Measurements from ENCODE around the gene NRXN2.
"Not testable (repeated sequence)": the region's sequence is repeated elsewhere in the genome, so short reads cannot be mapped to it uniquely, and the experiment has no call there.

NRXN2 gene

DNA sequence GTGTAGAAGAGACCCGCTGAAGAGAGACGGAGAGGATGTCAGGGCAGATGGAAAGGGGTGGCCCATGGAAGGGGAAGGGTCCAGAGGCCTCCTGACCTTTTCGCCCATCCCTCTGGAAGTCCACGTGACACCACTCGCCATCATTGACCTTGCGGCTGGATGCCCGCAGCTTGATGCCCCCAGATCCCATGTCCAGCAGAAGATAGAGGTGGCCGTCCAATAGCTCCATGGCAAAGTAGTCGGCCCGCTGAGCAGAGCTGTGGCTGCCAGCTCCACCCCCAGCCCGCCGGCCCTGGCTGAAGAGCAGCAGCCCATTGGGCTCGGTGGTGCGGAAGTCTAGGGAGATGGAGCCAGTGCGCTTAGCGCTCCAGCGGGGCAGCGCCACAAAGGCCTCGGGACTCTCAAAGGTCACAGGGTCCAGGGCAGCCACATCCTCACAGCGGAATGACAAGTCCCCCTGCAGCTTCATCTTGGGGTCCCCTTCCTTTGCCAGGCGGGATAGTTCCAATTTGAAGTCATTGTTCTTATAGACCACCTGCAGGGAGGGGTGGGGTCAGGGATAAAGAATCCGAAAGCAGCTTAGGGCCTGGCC, 55.7 kb downstream of the NRXN2 start:
- DNase-seq = no peak

DNA sequence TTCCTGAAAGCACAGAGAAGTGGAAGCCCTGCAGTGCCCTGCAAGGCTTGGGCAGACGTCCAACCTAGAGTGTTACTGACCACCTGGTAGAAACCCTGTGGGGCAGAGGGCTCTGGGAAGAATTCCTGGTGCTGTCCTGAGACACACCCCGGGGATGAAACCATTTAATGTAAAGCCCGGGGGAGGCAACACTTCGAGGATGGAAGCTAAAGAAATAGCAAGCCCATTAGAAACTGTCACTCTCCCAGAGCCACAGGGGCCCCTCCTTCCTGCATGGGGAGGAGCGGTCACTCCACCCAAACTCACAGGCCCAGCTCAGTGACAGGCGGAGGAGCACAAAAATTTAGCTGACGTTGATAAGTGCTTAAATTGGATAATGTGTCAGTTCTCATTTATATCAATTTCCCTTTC, 57.6 kb downstream of the NRXN2 start:
- no peak for DNase-seq

DNA sequence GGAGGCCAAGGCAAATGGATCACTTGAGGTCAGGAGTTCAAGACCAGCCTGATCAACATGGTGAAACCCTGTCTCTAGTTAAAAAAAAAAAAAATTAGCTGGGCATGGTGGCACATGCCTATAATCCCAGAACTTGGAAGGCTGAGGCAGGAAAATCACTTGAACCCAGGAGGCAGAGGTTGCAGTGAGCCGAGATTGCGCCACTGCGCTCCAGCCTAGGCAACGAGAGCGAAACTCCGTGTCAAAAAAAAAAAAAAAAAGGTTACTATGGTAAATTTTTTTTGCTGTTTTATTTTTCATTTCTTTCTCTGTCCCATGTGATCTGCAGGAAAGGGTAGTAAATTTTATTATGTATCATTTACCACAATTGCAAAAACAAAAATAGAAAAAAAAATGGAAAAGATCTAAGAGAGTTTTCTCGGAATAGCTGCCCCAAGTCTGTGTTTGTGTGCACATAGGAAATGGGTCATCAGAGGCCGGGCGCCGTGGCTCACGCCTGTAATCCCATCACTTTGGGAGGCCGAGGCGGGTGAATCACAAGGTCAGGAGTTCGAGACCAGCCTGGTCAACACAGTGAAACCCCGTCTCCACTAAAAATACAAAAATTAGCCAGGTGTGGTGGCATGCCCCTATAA, 58.6 kb downstream of the NRXN2 start:
- not testable (repeated sequence) for DNase-seq

DNA sequence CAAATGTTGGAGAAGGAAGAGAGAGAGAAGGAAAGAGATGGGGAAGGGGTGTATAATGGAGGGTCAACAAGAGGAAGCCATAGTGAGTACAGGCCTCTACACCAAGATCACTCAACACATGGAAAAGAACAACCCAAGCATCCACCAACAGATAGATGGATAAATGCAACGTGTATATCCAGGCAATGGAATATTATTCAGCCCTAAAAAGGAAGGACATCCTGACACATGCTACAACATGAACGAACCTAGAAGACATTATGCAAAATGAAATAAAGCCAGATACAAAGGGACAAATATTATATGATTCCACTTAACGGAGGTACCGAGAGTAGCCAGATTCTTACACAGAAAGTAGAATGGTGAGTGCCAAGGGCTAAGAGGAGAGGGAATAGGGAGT, 59.3 kb downstream of the NRXN2 start:
- DNase-seq = no peak

DNA sequence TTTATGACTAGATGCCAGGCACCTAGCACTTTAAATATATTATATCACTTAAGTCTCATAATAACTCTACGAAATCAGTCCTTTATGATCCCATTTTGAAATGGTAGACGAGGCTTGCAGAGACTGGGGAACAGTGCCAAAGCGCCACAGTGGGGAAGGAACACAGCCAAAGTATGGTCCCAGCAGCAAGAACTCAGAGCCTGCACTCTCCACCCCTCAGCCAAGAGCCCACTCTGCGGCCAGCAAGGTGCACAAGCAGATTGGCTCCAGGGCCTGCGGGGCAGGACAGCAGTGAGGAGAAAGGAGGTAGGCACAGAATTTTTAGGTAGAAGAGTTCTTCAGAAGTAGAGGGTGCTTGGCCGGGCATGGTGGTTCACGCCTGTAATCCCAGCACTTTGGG, 61.4 kb downstream of the NRXN2 start:
- no peak for DNase-seq

DNA sequence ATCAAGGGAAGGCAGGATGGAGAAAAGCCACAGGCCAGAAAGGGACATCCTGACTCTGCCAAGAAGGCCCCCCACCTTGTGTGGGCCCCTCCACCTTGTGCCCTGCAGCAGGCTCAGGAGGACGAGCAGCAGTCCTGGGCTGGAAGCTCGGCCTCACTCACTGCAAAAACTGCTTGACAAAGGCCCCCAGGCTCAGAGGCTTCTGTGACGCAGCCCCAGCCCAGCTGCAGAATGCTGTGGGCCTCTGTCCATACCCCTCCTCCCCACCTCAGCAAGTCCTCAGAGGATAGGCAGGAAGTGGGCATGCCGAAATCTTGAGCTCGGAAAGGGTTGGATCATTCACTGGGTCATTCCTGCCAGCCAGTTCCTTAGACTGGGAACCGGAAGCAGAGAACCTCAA, 61.9 kb downstream of the NRXN2 start:
- DNase-seq = peak; percentile 84

DNA sequence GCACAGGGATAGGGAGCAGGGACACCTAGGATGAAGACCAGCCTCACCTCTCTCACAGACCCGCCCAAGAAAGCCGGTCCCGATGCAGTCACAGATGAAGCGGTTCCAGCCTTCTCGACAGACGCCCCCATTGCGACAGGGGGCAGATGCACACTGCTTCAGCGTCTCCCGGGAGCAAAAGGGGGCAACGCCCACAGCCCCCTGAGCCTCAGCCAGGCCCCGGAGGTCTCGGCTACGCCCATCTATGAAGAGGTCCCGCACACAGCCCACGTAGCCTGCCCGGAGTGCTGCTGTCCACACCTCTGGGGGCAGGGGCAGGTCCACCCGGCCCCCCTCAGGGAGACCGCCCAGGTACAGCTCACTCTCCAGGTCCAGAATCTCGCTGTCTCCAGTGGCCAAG, 62.3 kb downstream of the NRXN2 start:
- no peak for DNase-seq

DNA sequence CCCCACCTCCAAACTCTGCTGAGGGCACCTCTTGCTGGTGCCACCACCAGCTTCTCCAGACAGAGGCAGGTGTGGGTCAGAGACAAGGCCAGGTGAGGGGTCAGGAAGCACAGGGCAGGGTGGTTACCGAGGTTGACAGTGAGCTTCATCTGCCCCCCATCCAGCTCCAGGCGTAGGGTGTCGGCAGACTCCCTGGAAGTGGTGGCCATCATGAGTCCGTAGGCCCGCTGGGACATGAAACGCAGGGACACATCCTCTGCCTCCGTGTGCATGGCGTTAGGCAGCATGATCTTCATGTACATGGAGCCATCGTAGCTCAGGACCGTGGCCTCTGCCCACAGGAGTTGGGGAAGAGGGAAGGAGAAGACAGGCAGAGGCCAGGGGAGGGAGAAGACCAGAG, 62.8 kb downstream of the NRXN2 start:
- DNase-seq = no peak

DNA sequence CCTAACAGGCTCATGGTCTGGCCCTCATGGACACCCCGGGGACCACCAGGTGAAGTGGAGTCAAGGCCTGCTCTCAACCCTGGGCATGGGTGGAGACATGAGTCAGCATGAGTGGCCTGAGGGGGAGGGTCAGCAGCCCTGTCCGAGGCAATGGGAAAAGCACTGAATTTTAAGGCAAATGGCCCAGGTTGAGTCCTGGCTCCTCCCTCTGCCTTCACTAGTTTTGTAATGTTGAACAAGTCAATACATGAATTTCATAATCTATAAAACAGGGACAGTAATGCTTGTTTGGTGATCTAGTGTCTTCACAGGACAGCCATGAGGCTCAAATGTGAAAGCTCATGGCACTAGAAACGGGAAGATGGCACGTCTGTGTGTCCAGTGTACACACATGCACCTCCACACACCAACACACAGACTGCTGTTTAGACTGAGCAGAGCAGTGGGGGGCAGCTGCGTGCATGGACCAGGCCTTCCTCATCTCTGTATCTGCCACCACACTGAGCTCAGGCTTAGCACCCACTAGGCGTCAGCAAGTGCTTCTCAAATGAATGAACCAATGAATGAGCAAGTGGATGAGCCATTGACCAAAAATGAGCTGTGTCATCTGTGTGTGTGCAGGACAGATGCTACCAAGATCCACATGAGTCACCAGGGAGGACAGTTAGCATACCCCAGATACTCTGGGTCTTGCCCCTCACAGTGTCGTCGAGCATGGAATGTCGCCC, 63.4 kb downstream of the NRXN2 start:
- no peak for DNase-seq

DNA sequence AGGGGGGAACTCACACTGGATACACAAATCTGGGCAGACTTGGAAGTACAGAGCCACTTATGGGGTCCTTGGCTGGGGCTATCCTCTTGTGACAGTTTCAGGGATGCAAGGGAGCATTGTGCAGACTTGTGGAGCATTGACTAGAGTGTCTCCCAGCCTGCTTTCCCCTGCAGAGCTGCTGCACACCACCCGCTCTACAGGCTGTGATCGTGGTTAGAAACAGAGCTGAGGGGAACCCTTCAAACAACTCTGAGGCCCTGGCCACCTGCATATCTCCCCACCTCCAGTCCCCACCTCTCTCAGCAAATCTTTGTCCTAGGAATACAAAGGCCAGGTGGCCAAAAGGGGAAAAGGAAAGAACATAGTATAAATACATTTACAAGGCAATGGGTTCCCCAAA, 64.7 kb downstream of the NRXN2 start:
- no peak for DNase-seq

DNA sequence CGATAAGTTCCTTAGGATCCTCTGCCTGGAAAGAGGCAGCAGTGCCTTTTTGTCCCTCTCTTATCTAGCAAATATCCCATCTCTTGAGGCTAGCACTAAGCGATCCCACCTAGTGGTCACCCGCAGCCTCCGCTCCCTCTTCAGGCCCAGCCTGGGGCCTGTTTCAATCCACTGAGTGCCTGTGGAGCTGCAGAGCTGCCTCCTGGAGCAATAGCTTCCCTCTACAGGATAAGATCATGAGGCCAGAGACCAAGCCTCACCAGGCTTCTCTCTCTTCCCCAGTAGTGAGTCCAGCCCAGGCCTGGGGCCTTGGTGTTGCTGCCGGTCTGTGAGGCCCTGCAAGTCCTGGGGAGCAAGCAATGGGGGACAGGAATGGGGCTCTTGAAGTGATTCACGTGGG, 66.1 kb downstream of the NRXN2 start:
- no peak for DNase-seq

DNA sequence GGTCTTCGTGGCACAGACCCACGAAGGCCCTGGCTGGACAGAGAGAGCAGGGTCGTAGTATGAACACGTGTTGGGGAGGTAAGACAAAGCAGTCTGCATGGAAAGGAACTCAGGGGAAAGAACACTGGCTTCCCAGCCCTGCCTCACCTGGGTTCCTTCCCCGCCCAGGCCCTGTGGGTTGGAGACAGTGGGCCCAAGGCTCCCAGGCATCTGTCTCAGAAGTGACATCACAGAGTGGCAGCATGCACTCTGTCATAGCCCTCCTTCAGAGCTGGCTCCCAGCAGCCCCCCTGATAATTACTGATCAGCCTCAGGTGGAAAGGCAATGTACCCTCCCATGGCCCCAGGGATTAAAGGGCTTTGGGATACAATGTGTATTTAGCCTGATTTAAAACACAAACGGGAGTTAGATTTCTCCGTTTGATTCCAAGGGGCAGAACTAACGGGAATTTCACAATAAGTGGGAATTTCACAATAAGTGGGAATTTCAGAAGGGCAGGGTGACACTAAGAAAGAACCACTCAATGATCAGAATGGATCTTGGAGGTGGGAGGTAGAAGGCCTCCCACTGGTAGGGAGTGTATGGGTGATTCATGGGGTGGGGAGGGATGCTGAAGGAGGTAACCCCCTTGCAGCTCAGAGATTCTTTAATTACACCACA, 66.9 kb downstream of the NRXN2 start:
- no peak for DNase-seq

DNA sequence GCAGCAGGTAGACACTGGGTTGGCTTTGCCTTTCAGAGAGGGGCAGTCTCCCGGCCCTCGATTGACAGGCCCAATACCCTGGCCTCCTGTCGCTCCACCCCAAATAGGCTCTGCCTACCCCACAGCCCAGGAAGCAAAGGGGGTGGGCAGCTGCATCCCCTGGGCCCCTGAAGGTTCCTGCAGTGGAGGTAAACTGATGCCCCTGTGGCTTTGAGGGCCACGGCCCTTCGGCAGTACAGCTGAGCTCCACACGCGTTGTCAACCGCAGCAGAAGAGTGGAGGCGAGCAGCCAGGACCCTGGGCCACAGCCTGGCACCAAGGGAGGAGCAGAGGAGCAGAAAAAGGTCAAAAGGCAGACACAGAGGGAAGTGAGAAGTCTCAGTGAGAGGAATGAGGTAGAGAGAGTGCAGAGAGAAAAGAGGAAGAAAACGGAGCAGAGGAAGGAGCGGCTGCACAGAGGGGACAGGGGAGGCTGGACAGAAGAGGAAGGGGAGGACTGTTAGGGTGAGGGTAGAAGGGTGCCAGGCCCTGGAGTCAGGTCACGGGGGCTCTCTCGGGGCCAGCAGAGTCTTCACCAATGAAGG, 67.9 kb downstream of the NRXN2 start:
- no peak for DNase-seq

DNA sequence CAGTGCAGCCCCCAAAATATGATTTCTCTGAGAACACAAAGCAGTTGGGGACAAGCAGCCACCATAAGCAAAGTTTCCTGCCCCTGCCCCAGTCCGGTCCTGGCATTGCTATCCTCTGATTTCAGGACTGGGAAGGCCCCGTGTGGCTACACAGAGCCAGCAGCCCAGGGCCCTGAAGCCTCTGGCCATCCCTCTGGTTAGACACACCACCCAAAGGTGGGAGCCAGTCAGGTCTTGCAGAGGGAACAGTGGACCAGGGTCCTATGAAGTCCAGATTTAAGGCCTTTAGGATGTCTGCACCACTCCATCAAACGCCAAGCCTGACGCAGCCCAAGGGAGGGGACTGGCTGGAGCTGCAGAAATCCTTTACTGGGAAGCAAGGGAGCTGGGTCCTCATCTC, 68.6 kb downstream of the NRXN2 start:
- DNase-seq = no peak

DNA sequence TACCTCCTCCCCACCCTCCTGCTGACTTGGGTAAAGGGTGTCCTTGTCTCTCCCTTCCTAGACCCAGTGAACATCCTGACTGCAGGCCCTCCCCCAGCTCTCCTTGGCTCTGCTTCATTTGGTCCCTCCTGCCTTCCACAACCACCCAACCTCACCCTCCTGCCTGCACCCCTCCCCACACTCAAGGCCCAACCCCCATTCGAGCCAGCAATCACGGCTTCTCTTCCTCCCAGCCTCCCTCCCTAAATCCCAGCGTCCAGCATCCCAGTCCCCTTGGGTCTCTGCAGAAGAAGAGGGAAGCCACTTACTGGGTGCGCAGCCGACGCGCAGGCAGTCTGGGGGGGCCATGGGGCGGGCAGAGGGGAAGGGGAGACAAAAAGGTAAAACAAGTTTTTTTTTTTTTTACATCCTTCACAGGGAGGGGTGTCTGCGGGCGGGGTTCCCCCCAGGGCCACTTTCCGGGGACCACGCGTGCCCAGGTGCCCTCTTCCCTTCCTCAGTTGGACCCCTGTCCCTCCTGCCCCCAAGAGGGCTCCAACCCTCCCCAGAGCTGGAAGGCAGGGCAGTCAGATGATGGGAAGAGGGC, 69.5 kb downstream of the NRXN2 start:
- no peak for DNase-seq

DNA sequence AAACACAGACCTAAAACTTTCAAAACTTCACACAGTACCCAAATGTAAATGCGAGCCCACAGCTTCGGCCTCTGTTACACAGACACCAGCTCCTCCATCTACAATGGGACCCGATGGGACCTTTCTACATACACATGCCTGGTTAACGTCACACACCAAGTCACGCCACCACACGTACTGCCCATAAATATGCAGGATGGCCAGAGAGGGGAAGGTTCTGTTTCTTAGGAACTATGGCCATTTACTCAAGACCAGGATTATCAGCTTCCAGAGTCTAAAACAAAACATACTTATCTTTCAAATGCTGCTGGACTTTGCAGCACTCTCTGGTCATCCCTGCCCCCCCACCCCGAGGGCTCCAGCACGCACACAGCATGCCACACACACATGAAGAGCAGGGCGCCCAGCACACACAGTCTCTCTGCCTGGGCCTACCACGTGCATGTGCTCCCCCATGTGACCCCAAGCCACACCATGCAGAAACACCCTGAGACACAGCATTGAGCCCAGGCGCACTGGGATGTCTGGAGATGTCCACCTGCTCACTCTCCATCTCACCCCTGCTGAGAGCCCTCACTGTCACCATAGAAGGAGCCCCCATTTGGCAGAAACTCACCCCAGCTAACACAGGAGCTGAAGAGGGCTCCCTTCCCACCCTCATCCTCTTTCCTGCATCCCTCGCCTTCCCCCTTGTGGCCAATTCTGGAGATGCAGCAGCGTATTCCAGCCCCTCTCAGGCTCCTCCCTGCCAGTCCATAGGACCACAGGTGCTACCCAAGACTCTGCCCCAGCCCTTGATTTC, 70.2 kb downstream of the NRXN2 start:
- peak; percentile 87 for DNase-seq

DNA sequence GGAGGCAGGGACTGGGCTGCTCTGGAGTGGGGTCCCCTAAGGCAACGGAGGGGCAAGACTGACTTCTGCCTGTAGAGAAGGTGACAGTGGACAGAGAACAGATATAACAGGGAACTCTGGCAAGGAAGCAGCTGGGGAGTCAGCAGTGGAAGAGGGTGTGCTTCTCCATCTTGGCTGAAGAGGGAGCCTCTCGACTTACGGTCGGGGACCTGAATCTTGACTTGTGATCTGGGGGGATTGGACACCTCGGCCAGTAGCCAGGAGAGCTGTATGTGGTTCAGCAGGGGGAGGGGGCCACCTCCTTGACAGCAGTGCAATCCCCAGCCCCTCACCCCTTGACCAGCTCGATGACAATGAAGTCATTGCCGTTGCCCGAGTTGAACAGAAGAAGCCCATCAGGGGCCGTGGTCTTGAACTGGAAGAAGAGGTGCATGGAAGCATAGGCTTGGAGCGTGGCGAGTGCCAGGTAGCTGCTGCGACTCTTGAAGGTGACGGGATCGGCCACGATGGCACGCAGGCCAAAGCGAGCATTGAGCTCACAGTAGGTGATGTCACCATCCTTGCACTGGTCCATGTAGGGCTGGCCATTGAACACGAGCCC, 72.0 kb downstream of the NRXN2 start:
- no peak for DNase-seq

DNA sequence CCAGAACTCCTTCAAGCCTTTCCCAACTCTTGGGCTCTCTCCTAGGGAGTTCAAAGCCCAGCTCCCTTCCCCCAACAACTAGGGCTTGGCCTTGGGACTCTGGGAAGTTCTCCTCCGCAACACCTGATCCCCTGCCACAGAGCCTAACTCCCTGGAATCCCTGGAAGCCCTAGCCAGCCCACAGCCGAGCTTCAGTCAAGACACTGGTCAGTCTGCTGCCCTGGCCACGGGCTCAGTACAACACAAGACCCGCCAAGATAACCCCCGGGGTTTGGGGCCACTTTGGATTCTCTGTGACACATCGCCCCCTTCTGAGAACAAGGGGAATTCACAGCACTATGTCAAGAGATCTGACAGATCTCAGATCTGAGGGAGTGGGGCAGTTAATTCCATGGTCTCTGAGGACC, 73.7 kb downstream of the NRXN2 start:
- no peak for DNase-seq

DNA sequence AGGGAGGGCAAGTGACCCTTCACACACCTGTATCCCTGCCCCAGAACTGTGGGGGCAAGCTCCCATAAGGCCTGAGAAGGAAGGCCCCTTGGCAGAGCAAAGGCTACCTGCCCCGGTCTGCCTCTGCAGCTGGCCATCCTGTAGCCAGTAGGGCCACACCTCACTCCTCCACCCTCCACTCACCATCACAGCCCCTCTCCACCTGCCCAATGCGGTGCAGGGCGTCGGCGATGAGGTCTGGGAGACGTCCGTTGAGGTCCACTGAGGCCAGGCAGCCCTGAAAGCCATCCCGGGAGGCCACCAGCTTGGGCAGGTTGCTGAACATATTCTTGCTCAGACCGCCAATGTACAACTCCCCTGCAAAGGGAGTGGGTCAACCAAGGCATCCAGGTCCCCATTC, 74.4 kb downstream of the NRXN2 start:
- DNase-seq = no peak

DNA sequence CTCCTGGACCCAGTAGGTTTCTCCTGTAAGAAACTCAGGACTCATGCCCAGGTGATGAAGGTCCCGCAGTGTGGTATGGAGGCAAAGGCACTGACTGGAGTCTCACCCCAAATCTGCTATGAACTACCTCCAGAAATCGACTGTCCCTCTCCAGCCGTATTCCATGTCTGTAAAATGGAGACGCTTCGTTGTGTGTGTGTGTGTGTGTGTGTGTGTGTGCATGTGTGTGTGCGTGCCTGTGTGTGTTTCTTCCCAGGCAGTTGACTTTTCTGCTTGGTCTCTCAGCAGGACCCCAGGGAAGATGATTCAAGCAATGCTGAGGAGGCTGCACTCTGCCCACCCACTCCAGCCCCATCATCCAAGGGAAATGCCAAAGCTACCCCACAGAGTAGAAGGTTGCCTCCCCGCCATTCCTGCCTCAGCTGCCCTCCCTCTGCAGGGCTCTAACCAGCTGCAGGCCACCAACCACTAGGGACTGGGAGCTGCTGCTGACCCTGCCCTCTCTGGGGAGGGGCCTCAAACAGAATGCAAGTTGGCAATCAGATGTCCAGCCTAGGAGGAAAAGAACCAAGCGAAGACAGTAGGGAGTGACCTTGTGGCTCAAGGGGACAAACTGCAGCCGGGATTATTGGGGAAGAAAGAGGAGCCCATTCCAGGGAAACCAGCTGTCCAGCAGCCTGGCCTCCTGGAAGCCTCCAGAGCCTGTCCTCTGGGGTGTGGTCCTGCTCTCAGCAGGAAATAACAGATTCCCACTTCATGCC, 75.8 kb downstream of the NRXN2 start:
- no peak for DNase-seq

DNA sequence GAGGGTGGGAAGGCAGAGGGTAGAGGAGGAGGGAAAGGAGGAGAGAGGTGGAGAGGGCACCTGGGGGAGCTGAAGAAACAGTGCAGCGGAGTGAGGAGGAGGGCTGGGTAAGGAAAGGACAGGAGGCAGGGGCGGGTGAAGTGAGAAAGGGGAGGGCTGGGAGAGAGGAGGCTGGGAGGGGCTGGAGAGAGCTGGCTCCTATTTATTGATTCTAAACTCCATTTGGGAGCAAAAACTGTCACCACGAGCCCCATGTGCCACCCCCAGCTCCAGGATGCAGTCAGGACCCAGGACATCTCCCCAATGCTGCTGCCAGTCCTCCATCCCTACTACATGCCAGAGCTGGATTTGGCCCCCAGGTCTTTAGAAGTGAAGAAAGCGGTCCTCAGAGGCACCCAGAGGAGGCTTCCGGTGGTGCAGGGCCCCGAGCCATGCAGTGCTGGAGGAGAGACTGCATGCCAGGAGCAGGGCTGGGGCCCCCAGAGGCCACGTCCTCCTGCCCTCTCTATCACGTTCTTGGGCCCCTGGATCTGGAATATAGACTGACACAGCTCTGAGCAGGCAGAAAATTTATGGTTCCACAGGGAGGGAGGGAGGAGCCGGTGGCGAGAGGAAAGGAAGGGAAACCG, 78.2 kb downstream of the NRXN2 start:
- no peak for DNase-seq
